Caco-2 (cell line): Measurements from ENCODE around the gene SIMC1. TPM values are rescaled to one million over a fixed set of nuclear protein-coding genes. Genes with fewer than 3 reads are reported as not detected.

Experiments
- BruUV-seq: library from RNA; stranded (reverse); fragments of 400-500 nt; replicated peaks from 2 replicates; lab custom pipeline; 2021; lab: Mats Ljungman, UMichigan
- CTCF ChIA-PET: fragments of 300-600 bp; sonication (Branson Sonifier 250); formaldehyde crosslinking; loops from one replicate; lab custom pipeline; 2022; ENCODE audit warnings: antibody characterized with exemption; lab: Charles Lee
- POLR2A ChIA-PET: fragments of 300-600 bp; sonication (Branson Sonifier 250); formaldehyde crosslinking; loops from one replicate; lab custom pipeline; 2022; ENCODE audit warnings: antibody characterized with exemption; lab: Charles Lee
- DNase-seq, 2 experiments: peaks; one replicate each; pipeline versions ENCODE4 v3.0.0 to v3.0.0-alpha.2; 2020 to 2022
- H3K27me3 ChIP-seq: replicated peaks from 2 replicates; pipeline ENCODE4 v1.6.0; 2011; ENCODE audit warnings: low read length; ENCODE audit not compliant: control insufficient read depth, insufficient read depth
- H3K36me3 ChIP-seq: 2 replicates; pipeline ENCODE4 v1.5.1; 2011; ENCODE audit warnings: low read length; ENCODE audit not compliant: control insufficient read depth, insufficient read depth
- H3K4me1 ChIP-seq: fragments of 250-450 bp; sonication (Bioruptor Pico); 2 replicates; pipeline ENCODE4 v1.5.1; 2020; ENCODE audit warnings: mild to moderate bottlenecking
- H3K4me3 ChIP-seq: 2 replicates; pipeline ENCODE4 v1.5.1; 2011; ENCODE audit warnings: low read depth, mild to moderate bottlenecking, control low read depth, low read length
- H3K9me3 ChIP-seq: fragments of 250-450 bp; sonication (Bioruptor Pico); 2 replicates; pipeline ENCODE4 v1.5.1; 2020; ENCODE audit warnings: mild to moderate bottlenecking, moderate library complexity
- H3K27ac Mint-ChIP-seq: one replicate; pipeline ENCODE4 v1.8.0; 2022; ENCODE audit warnings: mixed read lengths; ENCODE audit not compliant: unreplicated experiment
- H3K27me3 Mint-ChIP-seq: one replicate; pipeline ENCODE4 v1.8.0; 2022; ENCODE audit warnings: mixed read lengths; ENCODE audit not compliant: insufficient read depth, unreplicated experiment
- H3K36me3 Mint-ChIP-seq: one replicate; pipeline ENCODE4 v1.8.0; 2022; ENCODE audit warnings: mild to moderate bottlenecking, mixed read lengths; ENCODE audit not compliant: insufficient read depth, unreplicated experiment
- H3K4me1 Mint-ChIP-seq: one replicate; pipeline ENCODE4 v1.8.0; 2022; ENCODE audit warnings: low read depth, mixed read lengths; ENCODE audit not compliant: unreplicated experiment
- H3K4me3 Mint-ChIP-seq: one replicate; pipeline ENCODE4 v1.8.0; 2022; ENCODE audit warnings: mild to moderate bottlenecking, moderate library complexity, mixed read lengths; ENCODE audit not compliant: unreplicated experiment
- H3K9me3 Mint-ChIP-seq: one replicate; pipeline ENCODE4 v1.8.0; 2022; ENCODE audit warnings: mixed read lengths; ENCODE audit not compliant: unreplicated experiment
- CTCF ChIP-seq, 2 experiments: fragments of 200-600 bp in 1 of 2; IDR thresholded peaks; 1 replicate in 1 of 2; 2 replicates in 1 of 2; pipeline versions ENCODE4 v1.5.1 to v1.8.0; 2011 to 2022; ENCODE audit warnings: antibody characterized with exemption in 1 of 2, control low read depth in 1 of 2, inconsistent platforms in 1 of 2, low read depth in 1 of 2, low read length in 1 of 2, mild to moderate bottlenecking in 1 of 2, moderate library complexity in 1 of 2; ENCODE audit not compliant: insufficient read depth in 1 of 2, severe bottlenecking in 1 of 2, unreplicated experiment in 1 of 2
- intact Hi-C: fragments of 100-400 bp; cut with micrococcal nuclease; formaldehyde crosslinking; loops from one replicate; pipeline ENCODE4 v1.10.0; 2022; ENCODE audit not compliant: unreplicated experiment
- total RNA-seq: library from RNA; stranded (reverse); gene quantifications from 2 replicates; pipeline ENCODE4 v1.2.3, GENCODE V29; 2022

Gene SIMC1
- total RNA-seq, 1 experiment from 2014 or later = 42.3 TPM

GRCh38 chr5:176361437-176362232 lies 123.4 kb downstream of the SIMC1 start, which contains the start of gene KIAA1191:
KIAA1191 (minus strand) TSS chr5:176361764; CDS start chr5:176359508, 2,256 bp downstream.
- ChIA-PET POLR2A (interaction anchor here (0.8 to 1.4 kb wide), 4 partner anchors 9 to 86 kb away, joined by 3 to 6 read pairs (median 5); partner anchors contain the start of genes FAF2, HIGD2A and NOP16), CTCF (interaction anchor here (0.6 to 1.8 kb wide), 2 partner anchors 211 to 632 kb away, joined by 3 to 16 read pairs; no protein-coding TSS in a partner anchor)
- BruUV-seq = no TSS peak
- Histone ChIP-seq H3K4me1 (no peaks in the 10 kb centered on the region; the same call in 1 of the 2 replicates), H3K9me3 (no peaks in the 10 kb centered on the region), H3K27me3 (no peaks in the 10 kb centered on the region), H3K36me3 (no peaks in the 10 kb centered on the region; the same call in 1 of the 2 replicates), H3K4me3 (peak within 1 kb of the TSS; percentile 82)
- Mint-ChIP-seq H3K4me1 (no peaks in the 10 kb centered on the region), H3K27me3 (peaks cover 2% of the 10 kb centered on the region), H3K9me3 (no peaks in the 10 kb centered on the region), H3K36me3 (peaks cover 32% of the 10 kb centered on the region), H3K27ac (peak within 1 kb of the TSS; percentile 93), H3K4me3 (peak within 1 kb of the TSS; percentile 95)
- peak in 1 of 2 experiments; percentile 46 for TF ChIP-seq CTCF (IDR thresholded peaks at IDR 0.05; ENCODE audit: insufficient read depth in 1 of 2, low read depth in 1 of 2, low read length in 1 of 2, severe bottlenecking in 1 of 2, unreplicated experiment in 1 of 2)
- intact Hi-C loops = loop anchor here (1.0 kb wide), 1 partner anchor 28 kb away; no protein-coding TSS in a partner anchor
- peak; percentile 94 to 96 for DNase-seq

GRCh38 chr5:176362233-176362490 lies 123.9 kb downstream of the SIMC1 start:
- intact Hi-C loops = no loop called here
- no peak for TF ChIP-seq CTCF (IDR thresholded peaks at IDR 0.05; ENCODE audit: insufficient read depth in 1 of 2, low read depth in 1 of 2, low read length in 1 of 2, severe bottlenecking in 1 of 2, unreplicated experiment in 1 of 2)
- H3K36me3 Mint-ChIP-seq = peaks cover 28% of the 10 kb centered on the region
- H3K27ac Mint-ChIP-seq = no peak overlapping the region
- no TSS peak for BruUV-seq
- no peaks in the 10 kb centered on the region for H3K9me3 Mint-ChIP-seq
- CTCF ChIA-PET = interaction anchor here (0.6 to 1.8 kb wide), 2 partner anchors 210 to 632 kb away, joined by 3 to 16 read pairs; no protein-coding TSS in a partner anchor
- no peaks in the 10 kb centered on the region for H3K4me1 Mint-ChIP-seq
- H3K27me3 Mint-ChIP-seq = peaks cover 2% of the 10 kb centered on the region
- Histone ChIP-seq H3K4me1 (no peaks in the 10 kb centered on the region; the same call in 1 of the 2 replicates), H3K27me3 (no peaks in the 10 kb centered on the region), H3K9me3 (no peaks in the 10 kb centered on the region), H3K36me3 (no peaks in the 10 kb centered on the region; the same call in 1 of the 2 replicates), H3K4me3 (peak overlapping the region; percentile 82)
- POLR2A ChIA-PET = interaction anchor here (0.8 to 1.4 kb wide), 2 partner anchors 54 to 86 kb away, joined by 3 to 6 read pairs; partner anchors contain the start of gene FAF2
- no peak for DNase-seq
- H3K4me3 Mint-ChIP-seq = peak overlapping the region; percentile 95

- TF ChIP-seq CTCF (IDR thresholded peaks at IDR 0.05; ENCODE audit: insufficient read depth in 1 of 2, low read depth in 1 of 2, low read length in 1 of 2, severe bottlenecking in 1 of 2, unreplicated experiment in 1 of 2) = no peak
- DNase-seq = no peak
- H3K27me3 Mint-ChIP-seq = peaks cover 2% of the 10 kb centered on the region
- H3K4me1 Mint-ChIP-seq = no peaks in the 10 kb centered on the region
- H3K27ac Mint-ChIP-seq = no peak overlapping the region
- Histone ChIP-seq H3K36me3 (no peaks in the 10 kb centered on the region), H3K27me3 (no peaks in the 10 kb centered on the region), H3K4me1 (no peaks in the 10 kb centered on the region; the same call in 1 of the 2 replicates), H3K9me3 (no peaks in the 10 kb centered on the region), H3K4me3 (peak overlapping the region; percentile 62)
- peaks cover 16% of the 10 kb centered on the region for H3K36me3 Mint-ChIP-seq
- H3K4me3 Mint-ChIP-seq = peak overlapping the region; percentile 67
- H3K9me3 Mint-ChIP-seq = no peaks in the 10 kb centered on the region
- no TSS peak for BruUV-seq
- intact Hi-C loops = no loop called here
- POLR2A ChIA-PET = no interaction called here
- CTCF ChIA-PET = no interaction called here
Observed at GRCh38 chr5:176364765-176365350, 126.6 kb downstream of the SIMC1 start.
